ENCODE results near the gene TMEM132C.

DNA sequence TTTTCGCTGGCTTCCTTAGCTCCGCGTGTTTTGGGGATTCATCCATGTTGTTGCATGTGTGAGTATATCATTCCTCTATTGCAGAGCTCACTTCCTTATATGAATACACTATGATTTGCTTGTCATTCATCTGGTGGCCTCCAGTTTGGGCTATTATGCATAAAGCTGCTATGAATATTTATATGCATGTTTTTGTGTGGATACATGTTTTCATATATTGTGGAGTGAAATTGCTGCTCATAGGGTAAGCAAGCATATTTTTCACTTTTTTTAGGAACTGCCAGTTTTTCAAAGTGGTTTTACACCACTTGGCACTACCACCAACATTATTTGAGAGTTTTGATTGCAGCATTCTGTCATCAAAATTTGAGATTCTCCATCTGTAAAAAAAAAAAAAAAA is 190.0 kb downstream of the TMEM132C start:
- TF ChIP-seq, protein P1, sequence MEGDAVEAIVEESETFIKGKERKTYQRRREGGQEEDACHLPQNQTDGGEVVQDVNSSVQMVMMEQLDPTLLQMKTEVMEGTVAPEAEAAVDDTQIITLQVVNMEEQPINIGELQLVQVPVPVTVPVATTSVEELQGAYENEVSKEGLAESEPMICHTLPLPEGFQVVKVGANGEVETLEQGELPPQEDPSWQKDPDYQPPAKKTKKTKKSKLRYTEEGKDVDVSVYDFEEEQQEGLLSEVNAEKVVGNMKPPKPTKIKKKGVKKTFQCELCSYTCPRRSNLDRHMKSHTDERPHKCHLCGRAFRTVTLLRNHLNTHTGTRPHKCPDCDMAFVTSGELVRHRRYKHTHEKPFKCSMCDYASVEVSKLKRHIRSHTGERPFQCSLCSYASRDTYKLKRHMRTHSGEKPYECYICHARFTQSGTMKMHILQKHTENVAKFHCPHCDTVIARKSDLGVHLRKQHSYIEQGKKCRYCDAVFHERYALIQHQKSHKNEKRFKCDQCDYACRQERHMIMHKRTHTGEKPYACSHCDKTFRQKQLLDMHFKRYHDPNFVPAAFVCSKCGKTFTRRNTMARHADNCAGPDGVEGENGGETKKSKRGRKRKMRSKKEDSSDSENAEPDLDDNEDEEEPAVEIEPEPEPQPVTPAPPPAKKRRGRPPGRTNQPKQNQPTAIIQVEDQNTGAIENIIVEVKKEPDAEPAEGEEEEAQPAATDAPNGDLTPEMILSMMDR (IDR thresholded peaks at IDR 0.05), result no peak
- no peak for TF ChIP-seq POLR2A (IDR thresholded peaks at IDR 0.05)

All from heart left ventricle (tissue), 13 donors.